ENCODE measurements around the gene CUEDC1.

CUEDC1 gene

DNA sequence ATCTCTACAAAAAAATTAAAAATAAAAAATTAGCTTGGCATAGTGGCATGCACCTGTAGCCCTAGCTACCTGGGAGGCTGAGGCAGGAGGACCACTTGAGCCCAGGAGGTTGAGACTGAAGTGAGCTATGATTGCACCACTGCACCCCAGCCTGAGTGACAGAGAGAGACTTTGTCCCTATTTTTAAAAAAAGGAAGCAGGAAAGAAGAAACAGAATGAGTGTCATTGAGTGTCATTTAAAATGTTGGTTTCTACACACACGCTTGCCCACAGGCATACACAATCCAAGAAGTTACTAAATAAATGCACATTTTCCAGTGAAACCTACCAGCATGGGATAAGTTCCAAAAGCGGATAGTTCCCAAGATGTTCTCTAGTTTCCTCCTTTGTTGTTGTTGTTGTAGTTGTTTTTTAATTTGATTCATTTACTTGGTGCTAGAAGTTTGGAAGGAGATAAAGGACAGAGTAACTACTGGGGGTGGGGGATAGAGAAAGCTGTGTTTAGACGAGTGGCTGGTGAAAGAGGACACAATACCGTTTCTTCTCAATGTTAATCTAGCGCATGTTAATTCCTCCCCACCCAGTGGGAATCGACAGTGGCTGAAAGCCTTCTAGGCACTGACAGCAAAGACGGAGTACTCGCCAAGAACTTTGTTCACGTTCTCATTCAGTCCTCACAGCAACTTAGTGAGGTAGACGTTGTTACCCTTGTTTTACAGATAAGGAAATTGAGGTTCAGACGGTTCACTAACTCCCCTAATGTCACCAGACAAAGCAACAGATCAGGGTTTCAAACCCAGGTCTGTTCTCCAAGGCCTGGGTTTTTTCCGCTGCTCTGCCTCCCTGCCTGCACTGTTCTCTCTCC is 122.7 kb downstream of the CUEDC1 start:
- DNase-seq: no peak

DNA sequence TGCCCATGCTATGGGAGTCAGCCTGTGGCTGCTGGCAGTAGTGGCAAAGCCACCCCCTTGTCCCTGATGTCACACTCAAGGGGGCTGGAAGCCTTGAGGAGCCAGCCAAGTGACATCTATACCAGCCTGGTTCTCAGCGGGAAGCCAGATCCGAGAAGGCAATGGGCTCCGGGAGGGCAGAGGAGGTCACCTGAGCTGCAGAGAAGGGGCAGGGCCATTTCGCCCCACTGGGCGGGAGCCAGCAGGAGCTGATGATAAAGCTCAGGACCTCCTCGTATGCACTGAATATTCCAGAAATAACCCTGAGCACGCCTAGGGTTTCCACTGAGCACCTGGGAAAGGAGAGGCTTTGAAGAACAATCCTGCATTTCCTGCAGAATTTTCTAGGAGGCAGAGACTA is 124.3 kb downstream of the CUEDC1 start:
- DNase-seq: no peak

DNA sequence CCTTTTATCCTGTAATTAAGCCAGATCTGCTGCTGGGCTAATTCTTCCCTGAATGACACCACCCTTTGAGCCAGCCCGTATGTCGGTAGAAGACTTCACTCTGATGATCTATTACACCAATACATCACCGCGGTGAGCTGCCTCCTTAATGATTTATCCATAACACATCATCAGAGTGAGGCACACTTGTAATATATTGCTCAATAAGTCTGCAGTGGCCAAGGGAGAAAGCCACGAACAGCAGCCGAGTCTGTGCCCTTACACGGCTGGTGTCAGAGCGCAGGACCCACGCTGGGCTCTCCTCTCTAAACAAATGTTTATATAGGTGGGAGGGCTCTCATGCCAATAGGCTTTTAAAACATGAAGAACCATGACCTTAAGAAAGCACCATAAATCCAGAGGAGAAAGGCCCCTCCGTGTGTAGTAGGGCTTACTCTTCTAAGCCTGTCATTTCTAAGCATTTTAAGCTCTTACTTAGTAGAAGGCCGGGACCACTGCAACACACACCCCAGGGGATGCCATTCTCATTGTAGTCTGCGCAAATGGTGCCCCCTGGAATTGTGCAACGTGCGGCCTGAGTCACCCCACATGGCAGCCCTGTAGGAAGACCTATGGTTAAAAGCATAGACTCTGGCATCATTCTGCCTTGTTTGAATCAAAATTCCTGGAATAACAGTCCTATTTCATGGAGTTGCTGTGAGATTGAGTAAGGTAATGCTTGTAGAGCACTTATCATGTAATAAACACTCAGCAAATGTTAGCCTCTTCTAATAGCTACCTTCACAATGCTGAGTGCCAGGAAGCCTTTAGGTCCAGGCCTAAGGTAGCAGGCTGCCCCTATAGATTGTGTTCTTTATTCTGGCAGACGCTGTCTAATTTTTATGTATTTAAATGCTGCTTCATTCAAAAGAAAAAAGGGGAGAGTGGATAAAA is 131.5 kb downstream of the CUEDC1 start:
- DNase-seq: peak; percentile 46

DNA sequence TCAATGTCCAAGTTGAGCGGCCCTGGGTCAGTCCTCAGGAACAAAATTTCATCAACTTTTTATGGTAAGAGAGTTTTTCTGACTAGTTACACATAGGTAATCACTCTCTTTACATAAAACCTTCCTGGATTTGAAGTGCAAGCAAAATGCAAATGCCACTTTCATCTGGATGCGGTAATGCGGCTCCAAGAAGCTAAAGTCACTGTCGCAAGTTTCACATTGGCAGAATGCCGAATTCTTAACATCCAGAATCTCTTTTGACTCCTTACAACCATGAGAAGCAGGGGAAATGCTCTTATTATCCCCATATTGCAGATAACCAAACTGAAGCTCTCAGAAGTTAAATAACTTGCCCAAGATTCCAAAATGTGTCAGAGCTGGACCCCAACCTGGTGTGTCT is 135.3 kb downstream of the CUEDC1 start:
- DNase-seq: no peak

DNA sequence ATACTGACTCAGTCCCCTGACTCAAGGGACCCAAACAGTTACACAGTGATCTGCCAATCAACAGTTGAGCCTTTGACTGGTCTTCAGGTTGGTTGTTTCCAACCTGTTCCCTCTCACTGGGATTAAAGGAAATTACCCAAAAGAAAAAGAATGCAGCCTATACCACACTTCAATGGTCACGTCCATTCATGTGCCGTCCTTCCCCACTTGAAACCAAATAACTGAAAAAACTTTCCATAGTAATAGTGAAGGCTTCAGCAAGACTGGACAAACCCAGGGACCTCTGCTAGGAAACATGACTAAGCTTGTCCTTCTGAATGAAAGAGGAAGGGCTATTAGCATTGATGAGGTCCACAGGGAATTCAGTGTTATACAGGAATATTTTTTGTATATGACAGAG is 135.9 kb downstream of the CUEDC1 start:
- DNase-seq: no peak

DNA sequence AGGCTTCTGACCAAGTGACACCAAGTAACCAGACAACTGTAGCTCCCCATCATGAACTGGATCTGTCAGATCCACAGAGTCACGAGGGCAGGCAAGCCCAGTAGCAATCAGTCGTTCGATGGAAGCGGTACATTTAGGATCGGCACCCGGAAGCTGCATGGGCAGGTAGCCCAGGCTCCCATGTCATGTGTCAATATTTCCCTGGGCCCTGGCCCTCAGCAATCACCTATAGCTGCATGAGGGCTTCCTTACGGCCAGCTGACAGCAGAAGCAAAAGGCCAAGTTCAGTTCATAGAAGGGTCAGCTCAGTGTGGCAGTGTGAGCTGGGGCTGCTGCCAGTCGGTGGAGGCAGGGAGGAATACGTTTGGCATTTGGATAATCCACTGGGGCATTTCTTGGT is 137.1 kb downstream of the CUEDC1 start:
- no peak for DNase-seq

DNA sequence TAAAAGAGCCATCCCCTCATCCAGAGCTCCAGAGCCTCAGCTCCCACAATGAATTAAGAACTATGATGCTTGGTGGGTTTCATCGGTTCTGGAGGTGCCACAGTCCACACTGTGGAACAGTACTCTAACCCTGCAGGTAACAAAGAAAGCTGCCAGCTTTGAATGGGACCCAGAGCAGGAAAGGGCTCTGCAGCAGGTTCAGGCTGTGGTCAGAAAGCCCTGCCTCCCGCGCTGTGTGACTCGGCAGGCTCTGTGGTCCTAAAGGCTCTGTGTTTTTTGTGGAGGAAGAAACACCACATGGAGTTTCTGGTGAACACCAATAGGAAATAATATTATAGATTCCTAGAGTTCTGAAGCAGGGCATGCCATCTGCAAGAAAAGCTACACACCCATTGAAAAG is 137.9 kb downstream of the CUEDC1 start:
- no peak for DNase-seq

DNA sequence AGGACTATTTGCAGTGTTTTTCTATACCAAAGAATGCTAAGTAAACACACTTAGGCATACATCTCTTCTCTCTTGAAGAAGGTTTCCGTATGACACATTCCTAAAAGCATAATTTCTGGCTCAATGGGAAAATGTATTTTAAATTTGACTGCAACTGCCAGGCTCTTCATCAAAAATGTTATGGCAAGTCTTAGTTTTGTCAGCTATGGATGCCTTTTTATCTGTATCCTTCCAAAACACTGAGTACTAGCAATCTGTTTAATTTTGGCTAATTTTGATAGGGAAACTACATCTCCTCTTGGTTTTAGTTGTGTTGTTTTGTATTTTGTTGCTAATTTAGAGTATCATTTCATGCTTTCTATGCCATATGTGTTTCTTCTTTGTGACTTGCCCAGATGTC is 140.8 kb downstream of the CUEDC1 start:
- DNase-seq: no peak

DNA sequence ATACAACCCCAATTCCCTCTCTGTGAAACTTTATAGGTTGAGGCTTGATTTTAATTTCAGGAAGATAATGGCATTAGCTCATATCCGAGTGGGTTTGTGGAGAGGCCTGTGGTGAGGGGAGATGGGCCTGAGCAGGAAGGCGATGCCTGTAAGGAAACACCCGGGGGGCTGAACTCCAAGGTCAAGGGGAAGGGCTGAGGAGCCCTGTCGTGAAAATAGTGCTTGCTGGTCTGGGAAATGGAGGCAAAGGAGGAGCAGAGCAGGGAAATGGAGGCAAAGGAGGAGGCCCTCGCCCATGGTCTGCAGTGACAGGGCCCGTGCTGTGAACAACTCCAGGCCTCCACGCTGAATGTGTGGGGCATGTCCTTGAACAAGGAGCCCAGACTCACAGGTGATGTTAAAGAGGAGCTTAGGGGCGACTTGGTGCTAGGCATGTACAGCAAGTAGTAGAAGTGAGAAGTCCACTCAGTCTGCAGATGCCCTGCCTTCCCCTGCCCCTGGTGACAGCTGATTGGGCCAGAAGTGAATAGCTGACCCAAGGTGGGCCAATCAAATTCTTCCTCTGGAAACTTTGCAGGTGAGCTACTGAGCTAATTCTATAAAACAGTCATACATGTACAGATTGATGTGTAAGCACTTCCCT is 143.5 kb downstream of the CUEDC1 start:
- no peak for DNase-seq
